ENCODE measurements around the gene KCTD16. TPM values are rescaled to one million over a fixed set of nuclear protein-coding genes. Genes with fewer than 3 reads are reported as not detected.
A peak's percentile ranks its signal among the peaks of the same experiment; 100 is the strongest.

The KCTD16 gene
- total RNA-seq, 6 experiments from 2014 or later: under 0.01 to 0.02 (median 0.02) TPM; not detected in 3

DNA sequence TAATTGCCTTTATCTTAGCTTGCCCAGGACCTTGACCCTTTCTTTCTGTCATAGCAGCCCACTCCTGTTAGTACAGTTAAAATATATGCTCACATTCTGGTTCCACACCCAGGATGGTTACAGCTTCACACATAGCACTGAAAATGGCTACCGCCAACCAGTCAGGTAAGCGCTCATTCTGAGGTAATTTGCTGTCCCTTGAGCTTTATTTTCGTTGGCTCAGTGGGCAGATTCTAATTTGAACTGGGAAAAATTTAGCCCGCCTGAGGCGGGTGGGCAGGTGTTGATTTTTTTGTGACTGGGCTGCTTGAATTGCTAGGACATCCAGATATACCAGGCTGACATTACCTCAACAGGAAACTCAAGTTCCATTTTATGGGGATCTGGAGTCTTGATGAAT, 137.5 kb downstream of the KCTD16 start:
- 51% methylated on average over 2 of the region's 5 CpGs for WGBS (ENCODE audit: insufficient coverage, low coverage, low lambda C conversion rate, missing lambda C conversion rate)
- Histone ChIP-seq H3K4me1 (peaks cover 0 to 9% (median 0%) of the 10 kb centered on the region in 4 donors), H3K4me3 (no peak overlapping the region), H3K9me3 (no peaks in the 10 kb centered on the region), H3K36me3 (no peaks in the 10 kb centered on the region), H3K27me3 (no peaks in the 10 kb centered on the region), H3K27ac (no peak overlapping the region)
- no peak for ATAC-seq
- TF ChIP-seq, protein P1, sequence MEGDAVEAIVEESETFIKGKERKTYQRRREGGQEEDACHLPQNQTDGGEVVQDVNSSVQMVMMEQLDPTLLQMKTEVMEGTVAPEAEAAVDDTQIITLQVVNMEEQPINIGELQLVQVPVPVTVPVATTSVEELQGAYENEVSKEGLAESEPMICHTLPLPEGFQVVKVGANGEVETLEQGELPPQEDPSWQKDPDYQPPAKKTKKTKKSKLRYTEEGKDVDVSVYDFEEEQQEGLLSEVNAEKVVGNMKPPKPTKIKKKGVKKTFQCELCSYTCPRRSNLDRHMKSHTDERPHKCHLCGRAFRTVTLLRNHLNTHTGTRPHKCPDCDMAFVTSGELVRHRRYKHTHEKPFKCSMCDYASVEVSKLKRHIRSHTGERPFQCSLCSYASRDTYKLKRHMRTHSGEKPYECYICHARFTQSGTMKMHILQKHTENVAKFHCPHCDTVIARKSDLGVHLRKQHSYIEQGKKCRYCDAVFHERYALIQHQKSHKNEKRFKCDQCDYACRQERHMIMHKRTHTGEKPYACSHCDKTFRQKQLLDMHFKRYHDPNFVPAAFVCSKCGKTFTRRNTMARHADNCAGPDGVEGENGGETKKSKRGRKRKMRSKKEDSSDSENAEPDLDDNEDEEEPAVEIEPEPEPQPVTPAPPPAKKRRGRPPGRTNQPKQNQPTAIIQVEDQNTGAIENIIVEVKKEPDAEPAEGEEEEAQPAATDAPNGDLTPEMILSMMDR (IDR thresholded peaks at IDR 0.05): no peak
- TF ChIP-seq POLR2A (IDR thresholded peaks at IDR 0.05): no peak
- DNase-seq: no peak
- intact Hi-C loops (cut with DNase I): no loop called here

DNA sequence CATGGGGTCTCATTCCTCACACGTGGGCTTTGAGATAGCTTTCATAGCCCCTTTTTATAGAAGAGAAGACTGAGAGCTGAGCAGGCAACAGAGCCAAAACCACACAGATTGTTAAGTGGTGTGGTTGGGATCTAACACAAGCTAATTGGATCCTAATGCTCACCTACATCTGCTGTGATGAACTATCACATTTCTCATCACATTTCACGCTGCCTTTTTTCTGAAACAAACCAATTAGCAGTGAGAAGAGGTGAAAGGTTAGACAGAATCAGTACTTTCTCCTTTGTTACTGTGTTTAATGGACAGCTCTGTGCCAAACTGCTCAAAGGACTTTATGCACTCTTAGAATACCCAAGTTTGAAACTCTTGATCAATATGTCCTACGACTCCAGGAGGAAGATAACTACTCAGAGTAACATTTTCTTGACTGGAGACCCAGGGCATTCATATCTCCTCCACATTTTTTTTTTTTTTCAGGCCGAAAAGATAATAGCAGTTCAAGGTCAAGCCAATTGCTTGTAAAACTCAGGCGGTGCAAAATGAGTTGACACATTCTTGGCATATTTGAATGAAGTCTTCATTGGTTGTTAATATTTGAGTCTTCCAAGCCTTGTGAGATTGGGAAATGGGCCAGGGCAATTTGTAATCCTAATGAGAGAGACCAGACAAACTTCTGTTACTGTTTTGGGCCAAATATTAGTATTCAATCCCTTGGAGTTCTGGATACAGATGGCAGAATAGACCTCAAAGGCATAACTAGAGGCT, 138.4 kb downstream of the KCTD16 start:
- DNase-seq (no peak), ATAC-seq (no peak)
- TF ChIP-seq, protein P1 (IDR thresholded peaks at IDR 0.05): no peak
- Histone ChIP-seq H3K4me1 (peaks cover 0 to 9% (median 0%) of the 10 kb centered on the region in 4 donors), H3K36me3 (no peaks in the 10 kb centered on the region), H3K4me3 (no peak overlapping the region), H3K27ac (no peak overlapping the region), H3K27me3 (no peaks in the 10 kb centered on the region), H3K9me3 (no peaks in the 10 kb centered on the region)
- intact Hi-C loops (cut with DNase I): no loop called here
- 54% methylated on average over 5 of the region's 5 CpGs for WGBS (ENCODE audit: insufficient coverage, low coverage, low lambda C conversion rate, missing lambda C conversion rate)

DNA sequence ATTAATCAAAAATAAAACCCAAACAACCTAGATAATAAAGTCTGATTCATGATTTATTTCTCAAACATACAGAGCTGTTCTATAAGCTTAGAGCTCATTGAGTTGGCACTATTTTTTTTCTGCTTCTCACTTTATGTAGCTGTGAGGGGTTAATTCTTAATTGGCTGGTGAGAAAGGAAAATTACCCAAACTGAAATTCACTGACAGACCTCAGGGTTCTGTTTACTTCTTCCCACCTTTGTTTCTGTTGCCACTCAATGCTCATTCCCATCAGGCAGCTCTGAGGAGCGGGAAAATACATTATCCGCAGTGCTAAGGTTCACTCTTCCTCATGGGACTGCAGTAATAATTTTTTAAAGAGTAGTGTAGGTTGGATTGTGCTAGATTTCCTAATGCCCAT, 139.9 kb downstream of the KCTD16 start:
- WGBS (ENCODE audit: insufficient coverage, low coverage, low lambda C conversion rate, missing lambda C conversion rate): 78% methylated on average over 2 of the region's 2 CpGs
- Histone ChIP-seq H3K4me3 (no peak overlapping the region), H3K4me1 (peaks cover 0 to 14% (median 0%) of the 10 kb centered on the region in 4 donors), H3K27ac (no peak overlapping the region), H3K9me3 (no peaks in the 10 kb centered on the region), H3K36me3 (no peaks in the 10 kb centered on the region), H3K27me3 (no peaks in the 10 kb centered on the region)
- ATAC-seq (no peak), DNase-seq (no peak)
- TF ChIP-seq POLR2A (IDR thresholded peaks at IDR 0.05): no peak
- intact Hi-C loops (cut with DNase I): no loop called here

DNA sequence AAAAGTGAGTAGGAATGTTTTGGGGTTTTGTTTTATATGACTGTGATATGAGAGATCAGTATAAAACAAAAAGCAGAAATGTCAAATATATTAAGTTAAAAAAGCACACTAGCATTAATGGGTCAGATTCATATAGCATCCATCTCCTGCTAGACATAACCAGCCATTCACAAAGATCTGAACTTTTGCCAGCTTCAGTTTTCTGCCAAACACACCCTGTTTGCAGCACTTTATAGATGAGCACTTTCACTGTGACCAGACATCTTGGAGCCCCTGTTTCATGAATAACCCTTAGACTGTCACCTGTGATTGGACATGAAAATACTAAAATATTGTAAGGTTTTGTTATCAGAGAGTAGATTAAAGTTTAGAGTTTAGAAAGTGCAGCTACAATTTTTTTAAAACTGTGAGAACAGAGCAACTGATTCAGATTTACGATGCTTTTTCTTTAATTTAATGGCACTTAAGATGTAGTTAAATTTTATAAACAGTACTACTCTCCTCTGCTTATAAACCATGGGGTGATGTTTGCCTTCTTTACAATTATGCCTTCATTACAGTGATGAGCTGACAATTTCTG, 142.6 kb downstream of the KCTD16 start:
- 81% methylated on average over 1 of the region's 1 CpG for WGBS (ENCODE audit: insufficient coverage, low coverage, low lambda C conversion rate, missing lambda C conversion rate)
- Histone ChIP-seq H3K4me1 (peaks cover 0 to 8% (median 0%) of the 10 kb centered on the region in 4 donors), H3K4me3 (no peak overlapping the region), H3K36me3 (no peaks in the 10 kb centered on the region), H3K9me3 (no peaks in the 10 kb centered on the region), H3K27ac (no peak overlapping the region), H3K27me3 (no peaks in the 10 kb centered on the region)
- TF ChIP-seq, protein P1 (IDR thresholded peaks at IDR 0.05): no peak
- TF ChIP-seq POLR2A (IDR thresholded peaks at IDR 0.05): no peak
- ATAC-seq (no peak), DNase-seq (no peak)
- intact Hi-C loops (cut with DNase I): no loop called here

DNA sequence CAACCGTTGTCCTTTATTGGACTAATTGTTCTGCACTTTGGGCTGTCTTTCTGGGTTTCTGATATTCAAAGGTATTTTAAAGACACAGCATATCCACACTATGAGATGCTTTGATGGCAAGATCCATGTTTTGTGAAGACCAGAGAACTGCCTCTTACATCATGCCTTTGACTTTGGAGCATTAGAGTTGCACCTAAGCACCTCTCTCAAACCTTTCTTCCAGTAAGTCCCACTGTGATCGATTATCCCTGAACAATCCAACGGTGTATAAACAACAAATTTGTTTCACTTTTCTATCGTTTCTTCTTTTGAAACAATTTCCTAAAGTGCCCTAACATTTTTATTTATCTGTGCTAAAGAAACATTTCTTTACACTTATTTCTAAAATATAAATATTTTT, 144.4 kb downstream of the KCTD16 start:
- TF ChIP-seq, protein P1 (IDR thresholded peaks at IDR 0.05): no peak
- TF ChIP-seq POLR2A (IDR thresholded peaks at IDR 0.05): no peak
- peak overlapping the region in 2 of 3 donors; percentile 35 to 44 for H3K27ac ChIP-seq
- no peak for DNase-seq
- peak; percentile 43 to 75 (median 54) for ATAC-seq
- intact Hi-C loops (cut with DNase I): no loop called here
- no peaks in the 10 kb centered on the region for H3K27me3 ChIP-seq
- H3K4me1 ChIP-seq: peaks cover 0 to 8% (median 0%) of the 10 kb centered on the region in 4 donors
- 34% methylated on average over 4 of the region's 4 CpGs for WGBS (ENCODE audit: insufficient coverage, low coverage, low lambda C conversion rate, missing lambda C conversion rate)
- H3K4me3 ChIP-seq: no peak overlapping the region
- H3K9me3 ChIP-seq: no peaks in the 10 kb centered on the region
- no peaks in the 10 kb centered on the region for H3K36me3 ChIP-seq

All from right lobe of liver (tissue), 6 donors.